ENCODE data around the gene PARPBP.
"Not testable (repeated sequence)": the region's sequence is repeated elsewhere in the genome, so short reads cannot be mapped to it uniquely, and the experiment has no call there.

GRCh38 chr12:102121328-102121727 is 1.3 kb downstream of the PARPBP start:
- TF ChIP-seq CTCF, EP300 (IDR thresholded peaks at IDR 0.05): not testable (repeated sequence)
